ENCODE data around the gene ANAPC4.

Gene ANAPC4

GRCh38 chr4:25439918-25440477, 62.9 kb downstream of the ANAPC4 start:
- DNase-seq = peak; percentile 72

- no peak for DNase-seq
Observed at GRCh38 chr4:25440478-25441030, 63.5 kb downstream of the ANAPC4 start.

GRCh38 chr4:25441519-25442117, 64.6 kb downstream of the ANAPC4 start:
- peak; percentile 28 for DNase-seq

- DNase-seq = no peak
Observed at GRCh38 chr4:25442863-25443307, 65.8 kb downstream of the ANAPC4 start.

- DNase-seq = no peak
Observed at GRCh38 chr4:25443851-25444250, 66.8 kb downstream of the ANAPC4 start.

GRCh38 chr4:25446611-25447010, 69.5 kb downstream of the ANAPC4 start:
- no peak for DNase-seq

- no peak for DNase-seq
Observed at GRCh38 chr4:25448379-25449109, 71.5 kb downstream of the ANAPC4 start.

GRCh38 chr4:25449270-25449669, 72.2 kb downstream of the ANAPC4 start:
- DNase-seq = no peak

- no peak for DNase-seq
Observed at GRCh38 chr4:25449688-25450087, 72.6 kb downstream of the ANAPC4 start.

- DNase-seq = no peak
Observed at GRCh38 chr4:25450491-25450901, 73.4 kb downstream of the ANAPC4 start.

GRCh38 chr4:25451676-25452075, 74.6 kb downstream of the ANAPC4 start:
- no peak for DNase-seq

- DNase-seq = no peak
Observed at GRCh38 chr4:25452081-25452480, 75.0 kb downstream of the ANAPC4 start.

GRCh38 chr4:25454476-25454875, 77.4 kb downstream of the ANAPC4 start:
- DNase-seq = no peak

- DNase-seq = no peak
Observed at GRCh38 chr4:25457053-25457715, 80.1 kb downstream of the ANAPC4 start.

GRCh38 chr4:25466966-25467697, 90.1 kb downstream of the ANAPC4 start:
- DNase-seq = no peak

GRCh38 chr4:25467843-25468242, 90.8 kb downstream of the ANAPC4 start:
- DNase-seq = no peak
